ENCODE data around the gene HP1BP3.

The HP1BP3 gene

DNA sequence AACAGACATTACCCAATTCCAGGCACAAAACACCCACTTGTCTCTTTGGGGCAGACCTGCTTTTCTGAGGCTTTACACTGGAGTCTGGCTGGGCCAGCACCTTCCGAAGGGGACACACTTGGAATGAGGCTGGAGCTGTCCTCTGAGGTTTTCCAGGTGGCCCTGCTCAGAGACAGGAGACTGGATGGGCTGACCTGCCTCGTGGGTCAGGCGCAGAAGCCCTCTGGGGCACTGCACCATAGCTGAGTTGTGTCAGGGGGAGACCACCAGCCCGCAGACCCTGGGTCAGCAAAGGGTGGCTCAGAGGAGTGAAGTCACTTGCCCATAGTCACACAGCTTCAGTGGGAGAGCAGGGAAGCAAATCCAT is 56.4 kb downstream of the HP1BP3 start:
- no peak overlapping the region for H3K27ac ChIP-seq (ENCODE audit: low read depth, low read length)
- H3K9me2 ChIP-seq (replicated peaks; ENCODE audit: control insufficient read depth, low read length): no peaks in the 10 kb centered on the region
- H4K20me1 ChIP-seq (ENCODE audit: control insufficient read depth, insufficient read depth, low read depth, low read length): no peaks in the 10 kb centered on the region
- TF ChIP-seq, protein P1, sequence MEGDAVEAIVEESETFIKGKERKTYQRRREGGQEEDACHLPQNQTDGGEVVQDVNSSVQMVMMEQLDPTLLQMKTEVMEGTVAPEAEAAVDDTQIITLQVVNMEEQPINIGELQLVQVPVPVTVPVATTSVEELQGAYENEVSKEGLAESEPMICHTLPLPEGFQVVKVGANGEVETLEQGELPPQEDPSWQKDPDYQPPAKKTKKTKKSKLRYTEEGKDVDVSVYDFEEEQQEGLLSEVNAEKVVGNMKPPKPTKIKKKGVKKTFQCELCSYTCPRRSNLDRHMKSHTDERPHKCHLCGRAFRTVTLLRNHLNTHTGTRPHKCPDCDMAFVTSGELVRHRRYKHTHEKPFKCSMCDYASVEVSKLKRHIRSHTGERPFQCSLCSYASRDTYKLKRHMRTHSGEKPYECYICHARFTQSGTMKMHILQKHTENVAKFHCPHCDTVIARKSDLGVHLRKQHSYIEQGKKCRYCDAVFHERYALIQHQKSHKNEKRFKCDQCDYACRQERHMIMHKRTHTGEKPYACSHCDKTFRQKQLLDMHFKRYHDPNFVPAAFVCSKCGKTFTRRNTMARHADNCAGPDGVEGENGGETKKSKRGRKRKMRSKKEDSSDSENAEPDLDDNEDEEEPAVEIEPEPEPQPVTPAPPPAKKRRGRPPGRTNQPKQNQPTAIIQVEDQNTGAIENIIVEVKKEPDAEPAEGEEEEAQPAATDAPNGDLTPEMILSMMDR (IDR thresholded peaks at IDR 0.05; ENCODE audit: low read depth, low read length, poor library complexity, severe bottlenecking): no peak
- no peak for TF ChIP-seq EZH2phosphoT487 (IDR thresholded peaks at IDR 0.05; ENCODE audit: borderline replicate concordance, low read length)
- H3K27me3 ChIP-seq (ENCODE audit: control insufficient read depth, low read length): peaks cover 58% of the 10 kb centered on the region
- no peak overlapping the region for H3K4me2 ChIP-seq (ENCODE audit: low read length)
- H3K79me2 ChIP-seq (ENCODE audit: control insufficient read depth, low read length): no peaks in the 10 kb centered on the region
- peaks cover 3% of the 10 kb centered on the region; the same call in 1 of the 2 replicates for H3F3A ChIP-seq (ENCODE audit: control insufficient read depth, insufficient read depth)
- H3K36me3 ChIP-seq (ENCODE audit: control insufficient read depth, low read length): no peaks in the 10 kb centered on the region
- H3K9me3 ChIP-seq (ENCODE audit: control insufficient read depth, insufficient read depth, low read length): no peaks in the 10 kb centered on the region
- no peak overlapping the region for H3K4me3 ChIP-seq (ENCODE audit: low read length)
- peaks cover 25% of the 10 kb centered on the region for H3K4me1 ChIP-seq (ENCODE audit: control insufficient read depth, low read length)

DNA sequence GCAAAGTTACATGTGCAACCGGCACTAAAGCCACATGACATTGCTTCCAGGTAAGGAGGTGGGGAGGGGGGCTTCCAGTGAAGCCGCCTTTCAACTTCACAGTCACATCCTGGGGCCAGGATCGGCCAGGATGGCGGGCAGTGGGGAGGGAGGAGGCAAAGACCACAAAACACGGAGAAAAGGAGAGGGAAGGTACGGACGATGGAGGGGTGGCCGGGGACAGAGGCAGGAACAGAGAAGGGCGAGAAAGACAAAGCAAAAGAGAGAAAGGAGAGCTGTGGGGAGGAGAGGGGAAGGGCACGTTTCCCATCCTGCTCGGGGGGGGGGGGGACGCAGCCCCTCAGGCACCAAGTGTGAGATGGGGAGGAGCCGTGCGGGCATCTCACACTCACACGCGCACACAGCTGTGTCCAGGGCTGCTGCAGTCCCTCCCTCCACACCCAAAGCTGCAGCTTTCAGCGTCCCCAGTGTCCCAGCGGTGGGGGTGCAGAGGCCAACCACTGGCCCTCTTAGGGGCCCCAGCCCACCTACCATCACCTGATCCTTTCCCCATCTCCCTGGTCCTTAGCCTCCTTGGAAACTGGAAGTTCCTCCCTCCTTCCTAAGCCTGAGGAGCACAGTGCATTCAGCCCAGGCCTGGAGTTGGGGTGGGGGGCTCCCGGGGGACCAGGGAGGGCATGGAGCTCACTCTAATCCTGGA is 57.0 kb downstream of the HP1BP3 start:
- no peaks in the 10 kb centered on the region for H4K20me1 ChIP-seq (ENCODE audit: control insufficient read depth, insufficient read depth, low read depth, low read length)
- H3K36me3 ChIP-seq (ENCODE audit: control insufficient read depth, low read length): no peaks in the 10 kb centered on the region
- peaks cover 25% of the 10 kb centered on the region for H3K4me1 ChIP-seq (ENCODE audit: control insufficient read depth, low read length)
- H3K27ac ChIP-seq (ENCODE audit: low read depth, low read length): no peak overlapping the region
- no peak overlapping the region for H3K4me3 ChIP-seq (ENCODE audit: low read length)
- H3F3A ChIP-seq (ENCODE audit: control insufficient read depth, insufficient read depth): peaks cover 3% of the 10 kb centered on the region; the same call in 1 of the 2 replicates
- H3K9me3 ChIP-seq (ENCODE audit: control insufficient read depth, insufficient read depth, low read length): no peaks in the 10 kb centered on the region
- H3K27me3 ChIP-seq (ENCODE audit: control insufficient read depth, low read length): peaks cover 58% of the 10 kb centered on the region
- TF ChIP-seq, protein P1 (IDR thresholded peaks at IDR 0.05; ENCODE audit: low read depth, low read length, poor library complexity, severe bottlenecking): no peak
- H3K79me2 ChIP-seq (ENCODE audit: control insufficient read depth, low read length): no peaks in the 10 kb centered on the region
- H3K4me2 ChIP-seq (ENCODE audit: low read length): no peak overlapping the region
- H3K9me2 ChIP-seq (replicated peaks; ENCODE audit: control insufficient read depth, low read length): no peaks in the 10 kb centered on the region

DNA sequence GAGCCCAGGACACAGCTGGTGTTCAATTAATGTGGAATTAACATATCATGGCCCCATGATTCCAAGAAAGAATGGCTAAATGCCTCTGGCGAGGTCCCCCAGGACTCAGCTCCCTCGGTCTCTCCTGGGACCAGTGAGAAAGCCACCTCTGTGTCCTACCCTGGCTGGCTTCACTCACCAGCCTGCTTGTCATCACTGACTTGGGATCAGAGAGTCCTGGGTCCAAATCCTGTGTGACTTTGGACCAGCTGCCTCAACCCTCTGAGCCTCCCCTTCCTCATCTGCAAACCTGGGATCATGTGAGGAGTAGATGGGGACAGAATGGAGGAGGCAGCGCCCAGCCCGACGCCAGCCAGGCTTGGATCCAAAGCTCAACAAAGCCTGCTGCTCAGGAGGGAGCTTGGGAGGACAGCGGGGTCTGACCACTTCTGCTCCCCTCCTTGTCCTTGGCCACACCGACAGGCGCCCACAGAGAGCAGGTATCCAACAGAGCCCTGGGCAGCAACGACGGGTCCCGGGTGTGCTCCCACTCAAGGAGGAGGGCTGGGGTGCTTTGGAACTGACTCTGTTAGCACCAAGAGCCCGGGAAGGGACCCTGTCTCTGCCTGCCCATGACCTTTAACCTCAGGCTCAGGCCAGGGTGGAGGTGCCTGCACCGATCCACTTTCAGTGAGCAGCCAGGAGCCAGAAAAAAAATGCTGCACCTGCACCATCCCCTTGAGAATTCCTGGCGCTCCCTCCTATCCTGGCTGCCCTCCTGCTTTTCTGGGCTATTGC is 57.8 kb downstream of the HP1BP3 start:
- H3K79me2 ChIP-seq (ENCODE audit: control insufficient read depth, low read length): no peaks in the 10 kb centered on the region
- H3F3A ChIP-seq (ENCODE audit: control insufficient read depth, insufficient read depth): peaks cover 3% of the 10 kb centered on the region; the same call in 1 of the 2 replicates
- no peaks in the 10 kb centered on the region for H3K9me3 ChIP-seq (ENCODE audit: control insufficient read depth, insufficient read depth, low read length)
- H3K27me3 ChIP-seq (ENCODE audit: control insufficient read depth, low read length): peaks cover 58% of the 10 kb centered on the region
- H3K4me3 ChIP-seq (ENCODE audit: low read length): no peak overlapping the region
- TF ChIP-seq, protein P1 (IDR thresholded peaks at IDR 0.05; ENCODE audit: low read depth, low read length, poor library complexity, severe bottlenecking): no peak
- H3K36me3 ChIP-seq (ENCODE audit: control insufficient read depth, low read length): no peaks in the 10 kb centered on the region
- no peak overlapping the region for H3K4me2 ChIP-seq (ENCODE audit: low read length)
- peaks cover 25% of the 10 kb centered on the region for H3K4me1 ChIP-seq (ENCODE audit: control insufficient read depth, low read length)
- no peaks in the 10 kb centered on the region for H3K9me2 ChIP-seq (replicated peaks; ENCODE audit: control insufficient read depth, low read length)
- H3K27ac ChIP-seq (ENCODE audit: low read depth, low read length): no peak overlapping the region
- no peaks in the 10 kb centered on the region for H4K20me1 ChIP-seq (ENCODE audit: control insufficient read depth, insufficient read depth, low read depth, low read length)

All from DOHH2 (cell line).